PC-9 (cell line): ENCODE data around the gene CASTOR2. TPM values are rescaled to one million over a fixed set of nuclear protein-coding genes. Genes with fewer than 3 reads are reported as not detected.

Source experiments
- BruUV-seq: library from RNA; stranded (reverse); fragments of 400-500 nt; replicated peaks from 2 replicates; lab custom pipeline; 2021; lab: Mats Ljungman, UMichigan
- CTCF ChIA-PET: fragments of 300-600 bp; sonication (Branson Sonifier 250); formaldehyde crosslinking; loops from one replicate; lab custom pipeline; 2022; ENCODE audit warnings: antibody characterized with exemption; lab: Charles Lee
- POLR2A ChIA-PET: fragments of 300-600 bp; sonication (Branson Sonifier 250); formaldehyde crosslinking; loops from one replicate; lab custom pipeline; 2022; ENCODE audit warnings: antibody characterized with exemption; ENCODE audit not compliant: unreplicated experiment; lab: Charles Lee
- DNase-seq, 2 experiments: peaks; one replicate each; pipeline versions ENCODE4 v3.0.0 to v3.0.0-alpha.2; 2015 to 2022; ENCODE audit warnings: mixed read lengths in 1 of 2
- H2AFZ ChIP-seq: fragments of 200-600 bp; sonication (generic); 2 replicates; pipeline ENCODE4 v1.8.1; 2017; ENCODE audit warnings: antibody characterized with exemption
- H3F3A ChIP-seq: fragments of 200-600 bp; sonication (generic); 2 replicates; pipeline ENCODE4 v1.8.1; 2017; ENCODE audit warnings: antibody characterized with exemption, mild to moderate bottlenecking, low read depth; ENCODE audit not compliant: insufficient read depth
- H3K27ac ChIP-seq: fragments of 200-600 bp; sonication (generic); 2 replicates; pipeline ENCODE4 v1.6.1; 2016; ENCODE audit warnings: mixed run types
- H3K27me3 ChIP-seq: fragments of 200-600 bp; sonication (generic); 2 replicates; pipeline ENCODE4 v1.6.1; 2016; ENCODE audit warnings: low read depth, mixed run types; ENCODE audit not compliant: insufficient read depth
- H3K36me3 ChIP-seq: fragments of 200-600 bp; sonication (generic); 2 replicates; pipeline ENCODE4 v1.6.1; 2016; ENCODE audit warnings: low read depth, mixed run types
- H3K4me1 ChIP-seq: fragments of 200-600 bp; sonication (generic); replicated peaks from 2 replicates; pipeline ENCODE4 v1.6.1; 2016; ENCODE audit warnings: mixed run types; ENCODE audit not compliant: insufficient read depth
- H3K4me2 ChIP-seq: fragments of 200-600 bp; sonication (generic); 2 replicates; pipeline ENCODE4 v1.6.1; 2017; ENCODE audit warnings: mixed run types
- H3K4me3 ChIP-seq: fragments of 200-600 bp; sonication (generic); 2 replicates; pipeline ENCODE4 v1.6.1; 2016; ENCODE audit warnings: mixed run types
- H3K79me2 ChIP-seq: fragments of 200-600 bp; sonication (generic); 2 replicates; pipeline ENCODE4 v1.6.1; 2017; ENCODE audit warnings: low read depth, mixed run types
- H3K9me2 ChIP-seq: fragments of 200-600 bp; sonication (generic); 2 replicates; pipeline ENCODE4 v1.8.1; 2017; ENCODE audit warnings: mild to moderate bottlenecking; ENCODE audit not compliant: insufficient read depth
- H3K9me3 ChIP-seq: fragments of 200-600 bp; sonication (generic); 2 replicates; pipeline ENCODE4 v1.8.1; 2016; ENCODE audit warnings: low read depth; ENCODE audit not compliant: insufficient read depth
- H4K20me1 ChIP-seq: fragments of 200-600 bp; sonication (generic); 2 replicates; pipeline ENCODE4 v1.8.1; 2017; ENCODE audit not compliant: insufficient read depth
- CTCF ChIP-seq: fragments of 200-600 bp; sonication (generic); conservative IDR thresholded peaks from 2 replicates; pipeline ENCODE4 v1.6.1; 2017; ENCODE audit warnings: mixed run types, antibody characterized with exemption, mild to moderate bottlenecking, moderate library complexity
- EZH2 ChIP-seq: fragments of 200-600 bp; sonication (generic); IDR thresholded peaks from 2 replicates; pipeline ENCODE4 v1.8.0; 2017; ENCODE audit warnings: antibody characterized with exemption, low read depth
- intact Hi-C: fragments of 100-400 bp; cut with micrococcal nuclease; formaldehyde crosslinking; loops from one replicate; pipeline ENCODE4 v1.10.0; 2022; ENCODE audit not compliant: unreplicated experiment
- total RNA-seq: library from RNA; stranded (reverse); gene quantifications from 2 replicates; pipeline ENCODE4 v1.2.3, GENCODE V29; 2021

CASTOR2 gene
- total RNA-seq, 1 experiment from 2014 or later = 49.1 TPM

DNA sequence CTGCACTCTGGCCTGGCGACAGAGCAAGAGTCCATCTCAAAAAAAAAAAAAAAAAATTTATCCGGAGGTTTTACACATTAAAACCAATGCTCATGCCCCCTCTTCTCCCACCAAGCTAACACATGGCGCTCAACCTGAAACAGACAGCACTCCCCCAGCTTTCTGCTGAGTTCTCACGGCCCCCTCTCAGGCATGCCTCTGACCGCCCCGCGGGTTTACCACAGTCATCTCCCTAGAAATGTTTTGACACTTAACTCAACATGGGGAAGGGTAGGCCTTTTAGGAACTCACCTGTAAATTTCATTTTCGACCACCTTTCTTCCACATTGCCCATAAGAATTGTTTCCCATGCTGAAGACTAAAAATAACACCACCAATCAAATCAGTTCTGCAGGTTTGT lies 99.8 kb downstream of the CASTOR2 start:
- H3K4me1 ChIP-seq = no peaks in the 10 kb centered on the region
- no peak overlapping the region for H3K4me2 ChIP-seq
- H2AFZ ChIP-seq = no peak overlapping the region
- H3K27me3 ChIP-seq = no peaks in the 10 kb centered on the region
- CTCF ChIA-PET = no interaction called here
- H3K9me3 ChIP-seq = no peaks in the 10 kb centered on the region
- no peak for DNase-seq
- H3K9me2 ChIP-seq = no peaks in the 10 kb centered on the region
- no peak for TF ChIP-seq CTCF
- TF ChIP-seq EZH2 = no peak
- BruUV-seq = no TSS peak
- intact Hi-C loops = no loop called here
- no peak overlapping the region for H3K4me3 ChIP-seq
- peaks cover 2% of the 10 kb centered on the region; the same call in 1 of the 2 replicates for H3K36me3 ChIP-seq
- POLR2A ChIA-PET = no interaction called here
- no peaks in the 10 kb centered on the region for H3K79me2 ChIP-seq
- no peak overlapping the region for H3K27ac ChIP-seq
- H4K20me1 ChIP-seq = no peaks in the 10 kb centered on the region
- no peaks in the 10 kb centered on the region for H3F3A ChIP-seq

- POLR2A ChIA-PET = no interaction called here
- intact Hi-C loops = no loop called here
- Histone ChIP-seq H4K20me1 (no peaks in the 10 kb centered on the region), H3K79me2 (no peaks in the 10 kb centered on the region), H3K36me3 (peaks cover 7% of the 10 kb centered on the region; the same call in 1 of the 2 replicates), H3K27me3 (no peaks in the 10 kb centered on the region), H2AFZ (no peak overlapping the region), H3F3A (no peaks in the 10 kb centered on the region), H3K27ac (no peak overlapping the region), H3K4me1 (no peaks in the 10 kb centered on the region), H3K9me2 (no peaks in the 10 kb centered on the region), H3K4me2 (no peak overlapping the region), H3K9me3 (no peaks in the 10 kb centered on the region), H3K4me3 (no peak overlapping the region)
- DNase-seq = no peak
- CTCF ChIA-PET = no interaction called here
- BruUV-seq = no TSS peak
- TF ChIP-seq CTCF (no peak), EZH2 (no peak)
These were observed 100.3 kb downstream of the CASTOR2 start for GRCh38 chr7:75064801-75065200.

DNA sequence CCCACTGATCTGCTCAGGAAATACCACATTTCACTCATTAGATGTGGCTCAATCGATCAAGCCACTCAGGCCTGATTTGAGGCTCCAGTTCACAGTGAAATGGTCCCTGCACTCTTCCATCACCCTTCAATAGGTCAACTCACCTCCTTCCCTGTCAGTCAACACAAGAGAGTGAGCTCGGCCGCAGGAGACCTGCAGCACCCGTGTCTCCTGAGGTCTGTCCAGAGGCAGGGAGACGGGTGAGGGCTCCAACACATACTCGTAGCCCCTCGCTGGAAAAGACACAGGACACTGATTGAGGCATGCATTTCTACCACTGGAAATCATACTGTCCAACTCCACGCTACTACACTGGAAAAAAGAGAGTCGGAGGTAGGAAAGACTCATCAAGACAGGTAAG lies 102.0 kb downstream of the CASTOR2 start:
- CTCF ChIA-PET = no interaction called here
- Histone ChIP-seq H2AFZ (no peak overlapping the region), H4K20me1 (no peaks in the 10 kb centered on the region), H3K9me3 (no peaks in the 10 kb centered on the region), H3K79me2 (peaks cover 4% of the 10 kb centered on the region; the same call in 1 of the 2 replicates), H3K4me1 (no peaks in the 10 kb centered on the region), H3K4me2 (no peak overlapping the region), H3K27ac (no peak overlapping the region), H3F3A (no peaks in the 10 kb centered on the region; the same call in 1 of the 2 replicates), H3K4me3 (no peak overlapping the region), H3K9me2 (no peaks in the 10 kb centered on the region), H3K27me3 (no peaks in the 10 kb centered on the region), H3K36me3 (peaks cover 15% of the 10 kb centered on the region; the same call in 1 of the 2 replicates)
- BruUV-seq = no TSS peak
- POLR2A ChIA-PET = no interaction called here
- DNase-seq = no peak
- intact Hi-C loops = no loop called here
- TF ChIP-seq CTCF (no peak), EZH2 (no peak)
